GM06990 (cell line): ENCODE results near the gene MMP3.

Experiments used
- DNase-seq: peaks from one replicate; pipeline ENCODE4 v3.0.0-alpha.2; 2011; ENCODE audit not compliant: insufficient read length; ENCODE audit errors: extremely low read depth
- H3K27me3 ChIP-seq: replicated peaks from 2 replicates; pipeline ENCODE4 v1.6.0; 2011; ENCODE audit warnings: low read length; ENCODE audit not compliant: control insufficient read depth, insufficient read depth
- H3K36me3 ChIP-seq: 2 replicates; pipeline ENCODE4 v1.5.1; 2011; ENCODE audit warnings: low read length; ENCODE audit not compliant: control insufficient read depth, insufficient read depth
- H3K4me3 ChIP-seq: replicated peaks from 2 replicates; pipeline ENCODE4 v1.5.1; 2011; ENCODE audit warnings: low read depth, mild to moderate bottlenecking, control low read depth, low read length
- TF ChIP-seq, protein P1 (sequence below): IDR thresholded peaks from 2 replicates; pipeline ENCODE4 v1.5.1; 2011; ENCODE audit warnings: low read length, control low read depth, mild to moderate bottlenecking, inconsistent platforms; ENCODE audit not compliant: insufficient read depth, poor library complexity, severe bottlenecking

MMP3 gene

DNA sequence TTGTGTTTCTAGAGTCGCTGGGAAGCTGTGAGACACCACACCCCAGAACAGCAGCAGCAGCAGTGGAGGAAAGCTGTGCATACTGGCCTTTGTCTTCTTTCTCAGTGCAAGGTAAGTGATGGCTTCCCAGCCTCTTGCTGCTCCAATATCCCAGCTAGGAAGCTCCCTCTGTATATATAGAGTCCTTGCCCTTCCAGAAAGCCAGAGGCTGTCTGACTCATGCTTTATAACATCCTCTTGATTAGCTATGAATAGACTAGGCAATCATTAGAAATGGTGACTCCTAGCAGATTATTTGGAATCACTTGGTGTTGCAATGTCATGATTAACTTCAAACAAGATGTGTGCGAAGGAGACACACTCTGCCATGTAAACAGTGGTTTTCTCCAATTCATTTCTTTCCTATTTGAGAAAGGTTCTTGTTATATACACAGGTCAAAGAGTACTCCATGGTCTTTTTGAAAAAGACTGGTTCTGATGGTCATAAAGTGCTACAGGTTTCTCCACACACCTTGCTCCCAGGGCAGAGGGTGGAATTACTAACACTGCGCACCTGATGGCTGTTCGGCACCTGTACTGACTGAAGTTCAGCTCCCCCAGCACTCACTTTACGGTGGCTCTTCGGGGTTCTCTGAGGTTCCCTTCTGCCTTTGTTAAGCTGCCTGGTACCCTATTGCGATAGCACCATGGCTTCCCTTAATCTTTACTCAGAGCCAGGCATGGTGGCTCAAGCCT is 45.2 kb downstream of the MMP3 start, which contains the start of gene MMP1:
MMP1 (minus strand) TSS at position 149 of the 735 bp plus-strand sequence; CDS start at position 81, 68 bp downstream.
- TF ChIP-seq, protein P1, sequence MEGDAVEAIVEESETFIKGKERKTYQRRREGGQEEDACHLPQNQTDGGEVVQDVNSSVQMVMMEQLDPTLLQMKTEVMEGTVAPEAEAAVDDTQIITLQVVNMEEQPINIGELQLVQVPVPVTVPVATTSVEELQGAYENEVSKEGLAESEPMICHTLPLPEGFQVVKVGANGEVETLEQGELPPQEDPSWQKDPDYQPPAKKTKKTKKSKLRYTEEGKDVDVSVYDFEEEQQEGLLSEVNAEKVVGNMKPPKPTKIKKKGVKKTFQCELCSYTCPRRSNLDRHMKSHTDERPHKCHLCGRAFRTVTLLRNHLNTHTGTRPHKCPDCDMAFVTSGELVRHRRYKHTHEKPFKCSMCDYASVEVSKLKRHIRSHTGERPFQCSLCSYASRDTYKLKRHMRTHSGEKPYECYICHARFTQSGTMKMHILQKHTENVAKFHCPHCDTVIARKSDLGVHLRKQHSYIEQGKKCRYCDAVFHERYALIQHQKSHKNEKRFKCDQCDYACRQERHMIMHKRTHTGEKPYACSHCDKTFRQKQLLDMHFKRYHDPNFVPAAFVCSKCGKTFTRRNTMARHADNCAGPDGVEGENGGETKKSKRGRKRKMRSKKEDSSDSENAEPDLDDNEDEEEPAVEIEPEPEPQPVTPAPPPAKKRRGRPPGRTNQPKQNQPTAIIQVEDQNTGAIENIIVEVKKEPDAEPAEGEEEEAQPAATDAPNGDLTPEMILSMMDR: no peak
- H3K27me3 ChIP-seq: peaks cover 1% of the 10 kb centered on the region; the same call in 1 of the 2 replicates
- no peak for DNase-seq
- H3K4me3 ChIP-seq: no peak within 1 kb of the TSS
- H3K36me3 ChIP-seq: no peaks in the 10 kb centered on the region

DNA sequence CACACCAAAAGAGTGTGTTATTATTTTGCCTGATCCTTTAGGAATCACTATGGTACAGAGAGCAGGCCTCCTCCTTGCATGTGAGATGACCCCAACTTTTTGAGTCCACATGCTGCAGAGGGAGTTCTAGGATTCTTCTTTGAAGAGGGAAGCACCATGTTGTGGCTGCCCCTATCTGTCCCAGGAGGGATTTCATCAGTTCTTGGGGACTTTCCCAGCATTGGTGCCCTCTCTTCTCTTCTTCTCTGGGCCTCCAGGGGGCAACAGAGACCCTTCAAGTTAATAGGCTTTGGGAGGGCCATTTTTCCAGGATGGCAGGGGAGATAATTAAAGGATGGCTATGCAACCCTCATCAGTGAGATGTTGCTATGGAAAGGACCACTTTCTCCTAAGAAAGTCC is 49.0 kb downstream of the MMP3 start:
- H3K36me3 ChIP-seq: no peaks in the 10 kb centered on the region
- no peak for DNase-seq
- H3K4me3 ChIP-seq: no peak overlapping the region
- TF ChIP-seq, protein P1: peak; percentile 70
- H3K27me3 ChIP-seq: peaks cover 1% of the 10 kb centered on the region; the same call in 1 of the 2 replicates

DNA sequence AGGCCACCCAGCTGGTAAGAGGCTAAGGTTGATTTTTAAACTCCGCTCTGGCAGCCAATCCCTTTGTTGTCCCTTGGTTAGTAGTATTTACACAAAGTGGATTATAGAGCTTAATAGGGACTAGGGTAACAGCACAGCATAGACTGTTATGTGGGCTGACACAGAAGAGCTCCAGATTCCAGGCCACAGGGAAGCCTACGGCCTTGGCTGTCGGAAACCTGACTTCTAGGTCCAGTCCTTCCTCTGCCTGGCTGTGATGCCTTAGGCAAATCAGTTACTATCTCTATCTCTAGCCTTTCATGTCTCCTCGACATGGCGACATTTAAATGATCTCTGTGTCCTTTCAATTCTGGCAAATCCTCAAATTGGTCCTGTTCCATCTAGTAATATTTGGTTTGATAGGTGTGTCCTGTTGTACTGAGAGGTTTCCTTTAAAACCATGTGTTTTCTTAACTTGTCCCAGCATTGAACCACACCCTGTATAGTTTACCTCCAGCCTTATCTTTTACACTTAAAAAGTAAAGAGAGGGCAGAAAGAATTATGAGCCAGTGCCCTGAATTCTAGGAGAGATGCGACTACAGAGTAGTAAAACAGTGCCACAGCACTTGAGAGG is 49.6 kb downstream of the MMP3 start:
- Histone ChIP-seq H3K4me3 (no peak overlapping the region), H3K27me3 (peaks cover 1% of the 10 kb centered on the region; the same call in 1 of the 2 replicates), H3K36me3 (no peaks in the 10 kb centered on the region)
- DNase-seq: no peak
- TF ChIP-seq, protein P1: no peak

DNA sequence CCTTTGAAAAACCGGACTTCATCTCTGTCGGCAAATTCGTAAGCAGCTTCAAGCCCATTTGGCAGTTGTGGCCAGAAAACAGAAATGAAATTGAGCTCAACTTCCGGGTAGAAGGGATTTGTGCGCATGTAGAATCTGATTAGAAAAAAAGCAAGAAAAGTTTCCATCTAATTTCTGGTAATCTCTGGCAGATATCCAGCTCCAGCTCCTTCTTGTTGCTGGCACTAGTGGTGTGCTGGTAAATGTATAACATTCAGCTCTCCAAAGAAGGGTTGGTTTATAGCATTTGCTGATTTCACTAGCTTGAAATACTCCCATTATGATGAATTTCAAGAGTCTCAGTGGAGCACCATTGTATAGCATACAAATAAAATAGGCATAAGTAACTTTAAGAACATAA is 50.8 kb downstream of the MMP3 start:
- no peak for DNase-seq
- no peak overlapping the region for H3K4me3 ChIP-seq
- TF ChIP-seq, protein P1: no peak
- H3K27me3 ChIP-seq: peaks cover 1% of the 10 kb centered on the region; the same call in 1 of the 2 replicates
- H3K36me3 ChIP-seq: no peaks in the 10 kb centered on the region

DNA sequence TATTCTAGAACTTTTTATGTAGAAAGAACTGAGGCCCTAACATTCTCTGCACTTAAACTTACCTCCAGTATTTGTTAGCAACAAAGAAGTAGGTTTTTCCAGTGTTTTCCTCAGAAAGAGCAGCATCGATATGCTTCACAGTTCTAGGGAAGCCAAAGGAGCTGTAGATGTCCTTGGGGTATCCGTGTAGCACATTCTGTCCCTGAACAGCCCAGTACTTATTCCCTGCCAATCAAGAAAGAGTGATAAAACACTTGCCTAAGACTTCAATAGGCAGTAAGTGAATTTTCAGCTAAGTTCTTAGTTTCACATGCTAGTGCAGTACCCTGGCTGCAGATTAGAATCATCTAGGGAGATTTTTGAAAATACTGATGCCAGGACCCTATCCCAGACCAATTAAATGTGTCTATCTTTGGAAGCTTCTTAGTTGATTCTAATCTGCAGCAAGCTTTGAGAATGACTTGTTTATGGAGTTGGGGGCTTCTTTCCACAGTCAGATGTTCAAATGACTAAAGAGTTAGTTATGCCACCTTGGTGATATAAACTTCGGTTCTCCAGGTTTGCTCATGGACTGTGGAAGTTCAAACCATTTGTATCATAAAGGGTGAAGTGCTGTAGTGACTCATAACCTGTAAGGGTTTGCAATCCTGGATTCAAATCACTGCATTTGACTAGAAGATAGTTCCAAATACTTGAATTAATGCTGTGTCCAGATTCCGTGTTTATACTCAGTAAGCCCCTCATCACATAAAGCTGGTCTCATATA is 52.0 kb downstream of the MMP3 start:
- Histone ChIP-seq H3K4me3 (no peak overlapping the region), H3K27me3 (no peaks in the 10 kb centered on the region), H3K36me3 (no peaks in the 10 kb centered on the region)
- TF ChIP-seq, protein P1: no peak
- no peak for DNase-seq
